Measurements from ENCODE around the gene RAB9A.
"Not testable (repeated sequence)": the region's sequence is repeated elsewhere in the genome, so short reads cannot be mapped to it uniquely, and the experiment has no call there.

Gene RAB9A

DNA sequence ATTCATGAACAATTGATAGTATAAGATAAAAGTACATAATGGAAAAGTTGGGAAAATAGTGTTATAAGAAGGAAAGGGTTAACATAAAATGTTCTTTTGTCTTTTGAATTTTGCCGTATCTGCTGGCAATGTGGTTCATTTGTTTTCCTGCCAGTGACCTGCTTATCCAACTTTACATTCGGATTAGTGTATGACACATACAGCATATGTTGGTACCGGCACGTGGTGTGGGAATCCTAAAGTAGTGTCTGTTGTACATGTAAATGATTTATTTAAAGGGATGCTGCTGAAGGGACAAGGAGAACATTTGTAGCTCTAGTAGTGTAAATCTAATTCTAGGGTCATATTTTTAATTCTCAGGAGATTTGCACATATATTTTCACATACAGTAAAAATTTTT, 11.5 kb downstream of the RAB9A start:
- DNase-seq (ENCODE audit: low read depth): no peak

DNA sequence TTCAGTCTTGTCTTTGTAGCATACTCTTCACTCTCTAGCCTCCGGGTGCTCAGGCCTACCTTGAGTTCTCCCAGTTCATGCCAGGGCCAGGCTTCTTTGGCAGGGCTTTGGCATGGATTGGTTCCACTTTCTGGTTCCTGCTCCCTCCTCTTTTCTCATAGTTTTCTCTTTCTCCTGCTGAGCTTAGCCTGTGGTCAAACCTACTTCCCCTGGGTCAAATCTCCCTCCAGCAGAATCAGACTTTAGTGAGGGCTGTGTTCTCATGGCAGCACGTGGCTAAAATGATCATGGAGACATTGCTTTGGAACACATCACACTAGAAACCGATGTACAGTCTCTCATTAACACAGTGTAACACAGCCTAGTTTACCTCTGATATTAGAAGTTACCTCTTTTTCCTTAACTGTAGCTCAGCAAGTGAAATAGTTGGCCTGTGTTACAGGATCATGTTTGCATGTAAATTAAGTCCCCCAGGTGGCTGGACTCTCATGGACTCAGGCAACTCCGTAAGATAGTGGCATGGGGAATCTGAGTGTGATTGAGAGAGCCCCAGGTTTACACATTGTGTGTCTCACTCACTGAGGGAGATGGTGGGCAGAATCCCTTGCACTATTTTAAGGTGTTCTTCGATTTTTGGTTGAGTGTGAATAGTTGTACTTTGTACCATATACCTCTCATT, 13.3 kb downstream of the RAB9A start:
- no peak for DNase-seq (ENCODE audit: low read depth)

DNA sequence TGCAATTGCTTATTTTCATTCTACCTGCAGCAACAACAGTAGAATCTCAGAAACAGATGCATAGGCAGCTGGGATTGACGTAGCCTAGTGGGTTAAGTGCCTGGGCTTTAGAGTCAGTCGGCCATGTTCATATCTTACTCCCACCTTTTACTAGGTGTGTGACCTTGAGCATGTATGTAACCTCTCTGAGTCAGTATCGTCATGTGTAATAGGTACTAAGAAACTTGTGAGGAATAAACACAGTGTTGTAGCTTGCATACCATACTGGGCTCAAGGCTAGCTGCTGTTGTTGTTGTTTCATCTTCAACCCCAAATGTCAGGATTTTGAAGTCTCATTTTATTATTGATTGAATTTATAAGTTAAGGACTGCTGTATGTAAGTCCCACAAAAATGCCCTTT, 14.2 kb downstream of the RAB9A start:
- DNase-seq (ENCODE audit: low read depth): no peak

DNA sequence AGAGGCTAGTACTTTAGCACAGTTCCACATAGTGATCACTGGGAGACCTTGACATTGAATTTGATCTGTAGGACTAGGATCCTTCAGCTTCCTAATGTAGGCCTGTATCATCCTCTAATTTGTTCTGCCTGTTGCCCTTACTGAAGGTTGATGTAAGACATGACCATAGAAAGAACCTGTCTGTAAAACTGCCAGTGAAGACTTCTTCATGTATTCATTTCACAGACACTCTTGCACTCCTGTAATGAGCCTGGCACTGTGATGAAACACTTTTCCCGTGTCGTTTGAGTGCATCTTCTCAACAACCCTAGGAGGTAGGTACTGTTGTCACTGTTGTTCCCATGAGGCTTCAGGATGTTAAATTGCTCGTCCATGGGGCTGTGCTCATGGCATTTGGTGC, 14.7 kb downstream of the RAB9A start:
- no peak for DNase-seq (ENCODE audit: low read depth)

DNA sequence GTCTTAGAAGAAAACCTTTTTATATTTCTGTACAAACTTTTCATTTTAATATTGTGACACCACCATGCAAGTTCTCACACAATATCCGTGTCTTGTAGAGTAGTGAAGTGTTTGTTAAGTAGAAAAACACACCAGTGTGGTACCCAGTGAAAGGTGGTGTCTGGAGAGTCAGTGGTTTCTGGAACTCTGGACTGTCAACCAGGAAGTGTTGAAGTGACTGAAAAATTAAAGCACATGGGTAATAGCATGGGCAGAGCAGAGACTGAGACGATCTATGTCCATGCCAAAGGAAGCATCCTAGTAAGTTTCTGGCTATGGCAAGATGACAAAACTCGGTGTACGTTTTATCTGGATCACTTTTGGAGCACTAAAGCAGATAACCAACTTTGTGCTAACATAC, 22.2 kb downstream of the RAB9A start:
- DNase-seq (ENCODE audit: low read depth): no peak

DNA sequence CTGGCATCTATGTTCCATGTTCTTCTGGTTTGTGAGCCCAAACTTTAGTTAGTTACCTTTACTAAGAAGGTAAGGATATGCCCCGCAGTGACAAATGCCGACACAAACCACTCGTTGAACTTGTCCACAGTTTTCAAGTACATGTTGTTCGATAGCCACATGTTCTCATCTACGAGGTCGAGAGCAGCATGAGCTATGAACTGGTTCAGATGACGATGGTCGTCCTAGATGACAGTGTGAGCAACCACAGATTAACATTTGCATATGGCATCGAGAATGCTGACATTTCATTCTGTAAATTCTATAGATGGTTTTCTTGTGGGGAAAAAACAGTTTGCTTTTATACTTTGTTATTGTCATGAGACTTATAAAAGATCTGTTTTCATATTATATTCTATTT, 27.5 kb downstream of the RAB9A start:
- DNase-seq (ENCODE audit: low read depth): no peak

DNA sequence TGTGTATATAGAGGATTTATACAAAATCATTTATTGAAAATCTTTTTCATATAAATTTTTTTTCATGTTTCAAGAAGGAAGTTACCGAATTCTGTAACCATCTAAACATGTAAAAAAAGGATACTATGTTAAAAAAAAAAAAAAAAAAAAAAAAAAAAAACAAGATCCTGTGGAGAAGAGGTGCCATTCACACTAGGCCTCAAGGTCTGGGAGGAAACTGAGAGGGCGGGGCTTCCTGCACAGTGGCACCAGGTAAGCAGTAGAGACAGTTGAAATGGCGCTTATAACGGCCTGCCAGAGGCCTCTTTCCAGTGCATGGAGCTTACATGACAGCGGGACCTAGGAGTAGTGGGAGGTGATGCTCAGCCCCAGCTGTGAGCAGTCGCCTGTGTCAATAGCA, 28.0 kb downstream of the RAB9A start:
- no peak for DNase-seq (ENCODE audit: low read depth)

DNA sequence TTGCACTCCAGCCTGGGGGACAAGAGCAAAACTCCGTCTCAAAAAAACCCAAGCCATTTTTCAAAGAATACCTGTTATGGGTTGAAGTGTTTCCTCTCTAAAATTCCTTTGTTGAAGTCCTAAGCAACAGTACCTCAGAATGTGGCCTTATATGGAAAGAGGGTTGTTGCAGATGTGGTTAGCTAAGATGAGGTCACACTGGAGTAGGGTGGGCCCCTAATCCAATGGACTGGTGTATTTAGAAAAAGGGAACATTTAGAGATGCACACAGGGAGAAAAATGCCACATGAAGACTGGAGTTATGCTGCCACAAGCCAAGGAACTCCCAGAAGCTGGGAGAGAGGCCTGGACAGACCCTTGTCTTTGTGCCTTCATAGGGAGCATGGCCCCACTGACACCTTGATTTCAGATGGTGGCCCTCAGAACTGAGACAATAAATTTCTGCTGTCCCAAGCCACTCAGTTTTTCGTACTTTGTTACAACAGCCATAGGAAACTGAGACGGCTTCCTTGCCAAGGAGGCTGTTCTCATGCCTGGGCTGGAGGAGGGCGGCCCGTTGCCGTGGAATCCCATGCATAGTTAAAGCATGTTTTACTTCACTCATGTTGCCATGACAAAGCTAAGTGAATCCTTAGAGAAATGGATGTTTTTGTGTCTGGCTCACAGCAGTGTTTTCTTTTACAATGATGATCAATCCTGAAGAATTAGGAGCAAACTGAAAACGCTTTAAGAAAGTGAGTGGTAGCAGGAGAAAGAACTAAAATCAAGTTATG, 29.0 kb downstream of the RAB9A start:
- peak; percentile 58 for DNase-seq (ENCODE audit: low read depth)

DNA sequence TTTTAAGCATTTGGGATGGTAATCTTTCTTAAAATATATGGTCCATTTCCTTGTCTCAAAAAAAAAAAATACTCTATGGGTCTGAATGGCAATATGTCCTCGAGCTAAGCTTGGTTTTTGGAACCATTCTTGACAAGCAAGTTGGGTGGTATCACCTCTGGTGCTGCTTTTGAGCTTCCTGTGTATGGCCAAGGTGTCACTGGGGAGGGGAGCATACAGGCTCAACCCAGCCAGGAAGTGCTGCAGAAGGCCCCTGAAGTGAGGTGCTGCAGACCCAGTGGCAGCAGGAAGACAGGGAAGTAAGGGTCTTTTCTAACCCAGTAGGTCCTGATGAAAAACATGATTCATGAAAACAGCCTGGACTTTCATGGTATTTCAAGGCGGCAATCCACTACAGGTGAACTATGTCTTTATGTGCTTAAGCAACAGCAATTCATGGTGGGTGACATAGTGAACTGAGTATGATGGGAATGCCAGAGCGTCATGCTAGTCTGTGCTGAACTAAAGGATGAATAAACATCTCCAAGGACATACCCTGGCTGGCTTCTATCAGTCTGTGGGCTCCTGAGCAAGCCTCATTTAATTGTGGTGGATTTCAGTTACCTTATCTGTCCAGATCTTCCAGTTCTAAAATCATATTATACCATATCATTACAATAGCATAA, 30.4 kb downstream of the RAB9A start:
- no peak for DNase-seq (ENCODE audit: low read depth)

DNA sequence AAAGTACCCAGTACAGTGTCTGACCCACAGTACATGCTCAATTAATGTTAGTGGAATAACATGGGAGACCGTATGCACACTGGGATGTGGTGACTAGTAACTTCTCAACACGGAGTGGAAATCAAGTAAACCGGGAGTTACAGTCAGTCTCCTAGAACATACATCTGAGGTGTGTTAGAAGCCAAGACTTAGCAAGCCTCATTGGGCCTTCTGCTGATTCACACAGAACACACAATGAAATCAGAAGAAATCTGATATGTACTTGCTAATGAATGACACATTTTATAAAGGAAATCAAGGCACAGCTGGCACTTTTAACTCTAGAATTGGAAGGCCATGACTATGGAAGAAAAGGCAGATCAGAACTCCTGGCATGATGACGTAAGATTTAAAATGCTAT, 32.4 kb downstream of the RAB9A start:
- DNase-seq (ENCODE audit: low read depth): no peak

DNA sequence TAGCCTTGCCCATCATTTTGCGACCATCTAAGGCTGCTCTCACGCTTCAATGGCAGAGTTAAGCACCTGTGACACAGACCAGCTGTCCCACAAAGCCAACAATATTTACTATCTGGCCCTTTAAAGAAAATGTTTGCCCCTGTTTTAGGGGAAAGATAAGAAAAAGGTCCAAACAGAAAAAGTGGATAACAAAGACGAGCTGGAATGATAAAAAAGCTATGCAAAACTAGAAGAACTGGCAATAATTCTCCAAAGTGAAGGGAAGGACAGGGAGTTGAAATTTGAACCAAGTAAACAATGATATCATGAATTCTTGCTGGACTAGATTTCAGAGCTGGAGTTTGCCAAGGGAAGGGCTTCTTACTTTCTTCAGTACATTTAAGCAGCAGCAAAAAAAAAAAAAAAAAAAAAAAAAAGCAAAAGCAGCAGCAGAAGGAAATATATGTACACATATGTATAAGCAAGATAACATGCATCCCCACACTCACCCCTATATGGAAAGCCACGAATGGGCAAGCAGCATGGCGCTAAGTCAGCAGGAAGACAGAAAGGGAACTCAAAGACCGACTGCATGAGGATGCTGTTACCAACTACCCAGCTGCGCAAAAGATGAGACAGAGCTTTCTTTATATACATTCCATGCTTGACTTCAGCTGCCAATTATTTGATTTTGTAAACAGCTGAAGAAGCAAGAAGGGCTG, 33.0 kb downstream of the RAB9A start:
- DNase-seq (ENCODE audit: low read depth): no peak

DNA sequence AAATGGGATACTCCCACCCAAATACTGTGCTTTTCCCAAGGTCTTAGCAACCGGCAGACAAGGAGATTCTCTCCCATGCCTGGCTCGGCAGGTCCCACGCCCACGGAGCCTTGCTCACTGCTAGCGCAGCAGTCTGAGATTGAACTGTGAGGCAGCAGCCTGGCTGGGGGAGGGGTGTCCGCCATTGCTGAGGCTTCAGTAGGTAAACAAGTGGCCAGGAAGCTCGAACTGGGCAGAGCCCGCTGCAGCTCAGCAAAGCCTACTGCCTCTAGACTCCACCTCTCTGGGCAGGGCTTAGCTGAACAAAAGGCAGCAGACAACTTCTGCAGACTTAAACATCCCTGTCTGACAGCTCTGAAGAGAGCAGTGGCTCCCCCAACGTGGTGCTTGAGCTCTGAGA, 36.0 kb downstream of the RAB9A start:
- not testable (repeated sequence) for DNase-seq (ENCODE audit: low read depth)

DNA sequence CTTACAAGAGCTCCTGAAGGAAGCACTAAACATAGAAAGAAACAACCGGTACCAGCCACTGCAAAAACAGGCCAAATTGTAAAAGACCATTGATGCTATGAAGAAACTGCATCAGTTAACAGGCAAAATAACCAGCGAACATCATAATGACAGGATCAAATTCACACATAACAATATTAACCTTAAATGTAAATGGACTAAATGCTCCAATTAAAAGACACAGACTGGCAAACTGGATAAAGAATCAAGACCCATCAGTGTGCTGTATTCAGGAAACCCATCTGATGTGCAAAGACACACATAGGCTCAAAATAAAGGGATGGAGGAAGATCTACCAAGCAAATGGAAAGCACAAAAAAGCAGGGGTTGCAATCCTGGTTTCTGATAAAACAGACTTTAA, 37.7 kb downstream of the RAB9A start:
- not testable (repeated sequence) for DNase-seq (ENCODE audit: low read depth)

DNA sequence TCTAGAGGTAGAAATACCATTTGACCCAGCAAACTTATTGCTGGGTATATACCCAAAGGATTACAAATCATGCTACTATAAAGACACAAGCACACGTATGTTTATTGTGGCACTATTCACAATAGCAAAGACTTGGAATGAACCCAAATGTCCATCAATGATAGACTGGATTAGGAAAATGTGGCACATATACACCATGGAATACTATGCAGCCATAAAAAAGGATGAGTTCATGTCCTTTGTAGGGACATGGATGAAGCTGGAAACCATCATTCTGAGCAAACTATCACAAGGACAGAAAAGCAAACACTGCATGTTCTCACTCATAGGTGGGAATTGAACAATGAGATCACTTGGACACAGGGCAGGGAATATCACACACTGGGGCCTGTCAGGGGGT, 41.6 kb downstream of the RAB9A start:
- DNase-seq (ENCODE audit: low read depth): not testable (repeated sequence)

DNA sequence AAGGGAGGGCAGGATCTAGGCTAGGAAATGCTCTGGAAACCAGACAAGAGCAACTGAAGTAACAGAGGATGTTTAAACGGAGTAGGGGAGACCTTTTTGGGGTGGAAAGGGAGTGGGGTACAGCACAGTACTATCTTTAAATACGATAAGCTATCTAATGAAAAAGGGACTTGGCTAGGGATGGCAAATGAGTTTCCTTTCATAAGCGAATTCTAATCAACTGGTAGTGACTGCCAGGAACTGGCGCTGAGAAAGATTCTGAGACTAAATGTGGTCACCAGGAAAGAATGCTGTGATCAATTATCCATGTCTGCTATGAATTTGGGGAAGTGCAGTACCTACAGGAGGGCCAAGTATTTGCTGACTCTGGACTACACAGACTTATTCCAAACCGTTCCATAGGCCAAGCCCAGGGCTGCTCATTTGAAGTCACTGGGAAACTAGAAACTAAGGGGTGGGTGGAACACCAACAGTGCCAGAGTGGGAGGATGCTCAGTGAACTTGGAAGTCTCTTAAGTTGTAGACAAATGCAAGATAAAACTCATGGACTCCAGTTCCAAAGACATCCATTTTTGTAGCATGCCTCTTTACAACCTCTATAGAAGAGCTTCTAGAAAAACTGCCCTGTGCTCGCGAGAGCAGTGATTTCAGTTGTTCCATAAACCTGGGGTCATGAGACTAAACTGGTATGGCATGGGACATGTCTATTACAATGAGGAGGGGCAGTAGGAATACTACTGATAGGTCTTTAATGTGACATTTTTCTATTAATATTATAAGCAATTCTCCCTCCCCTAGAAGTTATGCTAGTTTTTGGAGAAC, 43.5 kb downstream of the RAB9A start:
- DNase-seq (ENCODE audit: low read depth): no peak

DNA sequence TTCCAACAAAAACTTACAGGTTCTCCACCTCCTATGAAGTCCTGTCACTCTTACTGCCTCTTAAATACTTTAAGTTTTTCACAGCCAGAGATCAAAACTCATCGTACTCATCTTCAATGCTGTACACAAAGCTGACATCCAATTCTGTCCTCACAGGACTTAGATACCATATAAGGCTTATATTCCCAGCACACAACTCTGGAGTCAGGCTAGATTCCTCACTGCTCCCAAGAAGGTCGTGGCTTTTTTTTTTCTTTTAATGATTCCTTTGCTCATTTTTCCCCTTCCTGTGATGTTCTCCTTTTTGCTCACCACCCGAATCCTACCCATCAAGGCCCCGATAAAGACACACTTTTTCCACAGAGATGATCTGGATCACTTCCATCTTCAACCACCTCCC, 44.6 kb downstream of the RAB9A start:
- DNase-seq (ENCODE audit: low read depth): no peak

DNA sequence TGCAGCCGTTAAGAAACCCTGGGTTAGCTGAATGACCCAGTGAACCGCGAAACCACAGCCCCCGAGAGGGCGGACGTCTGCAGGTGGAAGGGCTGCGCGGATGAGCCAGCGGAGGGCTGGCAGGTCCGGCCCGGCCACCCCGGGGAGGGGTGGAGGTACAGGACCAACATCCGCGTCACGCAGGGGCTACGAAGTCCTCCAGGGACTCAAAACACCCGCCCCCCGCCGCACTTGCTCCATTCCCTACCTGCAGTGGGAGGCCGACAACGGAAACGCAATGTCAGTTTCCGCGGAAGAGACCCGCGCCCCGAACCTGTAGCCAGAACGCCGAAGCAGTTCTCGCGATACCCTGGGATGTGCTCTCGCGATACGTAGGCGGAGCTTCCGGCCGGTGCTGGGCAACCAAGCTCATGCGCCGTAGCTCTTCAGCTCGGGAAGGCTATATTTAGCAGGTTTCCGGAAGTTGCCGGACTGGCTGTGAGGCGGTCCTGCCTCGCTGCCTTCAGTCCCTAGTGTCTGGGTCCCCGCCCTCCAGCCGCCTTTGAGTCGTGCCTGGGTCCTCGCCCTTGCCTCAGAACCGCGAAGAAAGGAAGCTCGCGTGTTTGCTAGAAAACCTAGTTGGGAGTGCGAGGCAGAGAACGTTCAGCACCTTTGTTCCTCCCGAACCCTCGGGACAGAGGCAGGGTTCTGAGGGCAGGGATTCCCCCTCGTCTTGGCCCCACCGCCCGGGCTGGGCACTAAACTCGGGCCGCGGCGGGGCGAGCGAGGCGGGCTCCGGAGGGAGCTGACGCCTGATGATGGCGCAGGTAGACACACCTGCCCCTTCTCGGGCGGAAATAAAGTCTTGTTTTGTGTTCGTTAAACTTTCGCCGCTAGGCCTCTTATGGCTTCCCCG, 45.6 kb downstream of the RAB9A start, which contains the start of the genes OFD1 and TRAPPC2:
OFD1 (plus strand) TSS at position 471 of the 895 bp plus-strand sequence; CDS start at position 795, 324 bp downstream.
TRAPPC2 (minus strand) TSS at position 343 of the 895 bp plus-strand sequence. CDS start 14,657 bp downstream, outside the sequence.
- peak; percentile 88 for DNase-seq (ENCODE audit: low read depth)

DNA sequence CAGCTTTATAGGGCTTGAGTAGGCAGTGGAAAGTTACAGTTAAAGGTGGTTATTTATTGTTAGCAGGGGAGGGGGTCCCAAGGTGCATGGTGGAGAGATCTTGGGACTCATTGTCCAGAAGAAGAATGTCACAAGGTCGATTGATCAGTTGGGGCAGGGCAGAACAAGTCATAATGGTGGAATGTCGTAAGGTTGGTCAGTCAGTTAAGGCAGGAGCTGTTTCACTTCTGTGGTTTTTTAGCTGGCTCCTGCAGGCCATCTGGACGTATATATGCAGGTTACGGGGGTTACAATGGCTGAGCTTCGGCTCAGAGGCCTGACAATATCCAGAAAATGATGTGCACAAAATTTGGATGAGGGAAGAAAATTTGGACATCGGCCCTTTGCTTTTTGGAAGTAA, 52.8 kb downstream of the RAB9A start:
- no peak for DNase-seq (ENCODE audit: low read depth)

DNA sequence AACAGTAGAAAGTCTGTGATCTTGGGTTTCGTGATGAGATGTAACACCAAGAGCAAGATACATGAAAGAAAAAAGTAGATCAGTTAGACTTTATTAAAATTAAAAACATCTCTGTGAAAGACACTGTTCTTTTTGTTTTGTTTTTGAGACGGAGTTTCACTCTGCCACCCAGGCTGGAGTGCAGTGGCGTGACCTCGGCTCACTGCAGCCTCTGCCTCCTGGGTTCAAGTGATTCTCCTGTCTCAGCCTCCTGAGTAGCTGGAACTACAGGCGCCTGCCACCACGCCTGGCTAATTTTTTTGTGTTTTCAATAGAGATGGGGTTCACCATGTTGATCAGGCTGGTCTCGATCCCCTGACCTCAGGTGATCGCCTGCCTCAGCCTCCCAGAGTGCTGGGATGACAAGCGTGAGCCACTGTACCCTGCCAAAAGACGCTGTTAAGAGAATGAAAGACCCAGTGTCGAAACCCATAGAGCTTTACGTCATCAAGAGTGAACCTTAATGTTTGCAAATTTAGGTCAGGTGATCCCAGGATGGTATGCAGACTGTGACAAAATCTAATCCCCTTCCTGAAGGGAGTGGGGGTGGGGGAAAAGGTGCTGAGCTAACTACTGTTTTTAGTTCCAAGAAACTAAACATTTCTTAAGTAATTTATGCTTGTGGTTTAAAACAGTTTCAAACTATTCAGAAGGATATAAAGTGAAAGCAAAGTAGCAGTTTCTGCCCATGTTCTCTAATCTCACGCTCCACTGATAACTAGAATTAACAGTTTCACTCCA, 53.7 kb downstream of the RAB9A start:
- DNase-seq (ENCODE audit: low read depth): no peak

DNA sequence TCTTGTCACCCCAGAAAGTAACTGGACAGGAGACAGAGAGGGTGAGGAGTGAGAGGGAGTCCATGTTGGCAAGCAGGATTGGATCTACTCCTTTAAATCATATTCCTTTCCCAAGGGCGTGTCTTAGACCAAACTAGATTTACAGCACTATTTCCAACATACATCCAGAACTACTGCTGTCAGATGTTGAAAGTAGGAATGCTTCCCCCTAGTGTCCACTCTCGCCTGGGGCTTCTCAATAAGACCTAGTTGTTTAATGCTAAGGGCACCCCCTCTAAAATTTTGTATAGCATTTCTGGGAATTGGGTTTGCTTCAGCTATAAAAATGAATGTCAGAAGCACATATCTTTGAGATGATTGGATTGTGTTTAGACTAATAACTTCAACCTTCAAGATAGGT, 58.9 kb downstream of the RAB9A start:
- DNase-seq (ENCODE audit: low read depth): no peak

Measured in GM04503 (cell line).